Keratinocyte (primary cell): ENCODE data around the gene DDX53. TPM values are rescaled to one million over a fixed set of nuclear protein-coding genes. Genes with fewer than 3 reads are reported as not detected.

ENCODE experiments used
- DNase-seq: peaks from one replicate; pipeline ENCODE4 v3.0.0-alpha.2; 2011; ENCODE audit warnings: low read depth, missing footprints, low spot score
- FAIRE-seq: peaks from 2 replicates; lab custom pipeline; 2011; peaks lifted over from hg19 to GRCh38; lab: Jason Lieb, UNC
- H2AFZ ChIP-seq: 2 replicates; pipeline ENCODE4 v1.6.0; 2012; ENCODE audit warnings: low read length, control low read depth, inconsistent platforms; ENCODE audit not compliant: control insufficient read depth
- H3K27ac ChIP-seq: 2 replicates; pipeline ENCODE4 v1.5.1; 2011; ENCODE audit warnings: low read length; ENCODE audit not compliant: control insufficient read depth, insufficient read depth
- H3K27me3 ChIP-seq: 3 replicates; pipeline ENCODE4 v1.6.0; 2011; ENCODE audit warnings: low read length; ENCODE audit not compliant: control insufficient read depth, insufficient read depth; ENCODE audit errors: extremely low read depth
- H3K36me3 ChIP-seq, 2 experiments: 2 replicates in 1 of 2; 3 replicates in 1 of 2; pipeline ENCODE4 v1.5.1; 2011; ENCODE audit warnings: low read length in 2 of 2, mild to moderate bottlenecking in 1 of 2; ENCODE audit not compliant: control insufficient read depth in 2 of 2, insufficient read depth in 2 of 2; ENCODE audit errors: extremely low read depth in 1 of 2
- H3K4me1 ChIP-seq: 3 replicates; pipeline ENCODE4 v1.5.1; 2011; ENCODE audit warnings: low read length; ENCODE audit not compliant: control insufficient read depth, insufficient read depth; ENCODE audit errors: extremely low read depth
- H3K4me2 ChIP-seq: 3 replicates; pipeline ENCODE4 v1.6.0; 2011; ENCODE audit warnings: low read depth, low read length; ENCODE audit not compliant: control insufficient read depth, insufficient read depth; ENCODE audit errors: extremely low read depth
- H3K4me3 ChIP-seq, 3 experiments: fragments of 200-600 bp in 1 of 3; sonication (generic) in 1 of 3; 2 replicates in 2 of 3; 3 replicates in 1 of 3; pipeline ENCODE4 v1.5.1; 2011 to 2016; ENCODE audit warnings: low read length in 3 of 3, mild to moderate bottlenecking in 3 of 3, control low read depth in 2 of 3, inconsistent platforms in 1 of 3, low read depth in 1 of 3, mixed read lengths in 1 of 3, mixed run types in 1 of 3, moderate library complexity in 1 of 3; ENCODE audit not compliant: control insufficient read depth in 2 of 3, insufficient read depth in 2 of 3; ENCODE audit errors: extremely low read depth in 1 of 3
- H3K79me2 ChIP-seq: 2 replicates; pipeline ENCODE4 v1.6.0; 2012; ENCODE audit warnings: low read length; ENCODE audit not compliant: control insufficient read depth, insufficient read depth
- H3K9ac ChIP-seq: 3 replicates; pipeline ENCODE4 v1.6.0; 2011; ENCODE audit warnings: low read length; ENCODE audit not compliant: control insufficient read depth, insufficient read depth; ENCODE audit errors: extremely low read depth
- H3K9me1 ChIP-seq: 3 replicates; pipeline ENCODE4 v1.6.0; 2011; ENCODE audit warnings: low read length; ENCODE audit not compliant: control insufficient read depth, insufficient read depth; ENCODE audit errors: extremely low read depth
- H3K9me3 ChIP-seq: 2 replicates; pipeline ENCODE4 v1.5.1; 2012; ENCODE audit warnings: low read depth, low read length; ENCODE audit not compliant: control insufficient read depth
- H4K20me1 ChIP-seq: 3 replicates; pipeline ENCODE4 v1.6.0; 2011; ENCODE audit warnings: low read length; ENCODE audit not compliant: control insufficient read depth, insufficient read depth; ENCODE audit errors: extremely low read depth
- CTCF ChIP-seq, 3 experiments: IDR thresholded peaks in 1 of 3; conservative IDR thresholded peaks in 1 of 3; optimal IDR thresholded peaks in 1 of 3; 2 replicates in 2 of 3; 3 replicates in 1 of 3; pipeline versions ENCODE3 to v1.5.1; 2011; ENCODE audit warnings: low read length in 3 of 3, mild to moderate bottlenecking in 3 of 3, moderate library complexity in 2 of 3, control low read depth in 1 of 3, inconsistent platforms in 1 of 3; ENCODE audit not compliant: insufficient read depth in 2 of 3; ENCODE audit errors: extremely low read depth in 1 of 3
- EZH2 ChIP-seq: IDR thresholded peaks from one replicate; pipeline ENCODE4 v1.6.1; 2012; ENCODE audit warnings: inconsistent platforms, mild to moderate bottlenecking, low read length, moderate library complexity
- dilution Hi-C: fragments of 300-500 bp; cut with MboI; formaldehyde crosslinking; loops from one replicate; pipeline ENCODE4 v1.7.0; 2020; ENCODE audit warnings: low sequenced_read_pairs; ENCODE audit not compliant: extremely low pct_ligation_motif_present
- polyA minus RNA-seq, 3 experiments: library from RNA; depleted of rRNA, polyadenylated mRNA; stranded (reverse); fragments of >200 nt; gene quantifications; 1 replicate in 1 of 3; 2 replicates in 1 of 3; 3 replicates in 1 of 3; pipeline ENCODE4 v1.2.3, GENCODE V29; 2011
- polyA plus RNA-seq, 5 experiments: library from polyadenylated mRNA; depleted of rRNA in 3 of 5; stranded (reverse) in 3 of 5; stranded (forward) in 1 of 5; unstranded in 1 of 5; fragments of >200 nt; gene quantifications; 1 replicate in 1 of 5; 2 replicates in 3 of 5; 3 replicates in 1 of 5; pipeline versions ENCODE4 v1.2.1 to v1.2.3, GENCODE V29; 2011 to 2012; ENCODE audit warnings: missing spikeins in 2 of 5, low read depth in 1 of 5, low replicate concordance in 1 of 5

Gene DDX53
- polyA plus RNA-seq (not detected in 3 replicates), polyA minus RNA-seq (not detected in 3 replicates)
- polyA plus RNA-seq (2011; ENCODE audit: low read depth): not detected
- not detected in 2 replicates for polyA plus RNA-seq (2011; cell fraction: cytosol; rRNA removed)
- polyA plus RNA-seq (2011; cell fraction: nucleus; rRNA removed): not detected in 2 replicates
- polyA plus RNA-seq (2012; ENCODE audit: low replicate concordance): not detected in 2 replicates
- not detected for polyA minus RNA-seq (2011; cell fraction: cytosol; rRNA and poly(A)+ RNA removed)
- polyA minus RNA-seq (2011; cell fraction: nucleus; rRNA and poly(A)+ RNA removed): not detected in 2 replicates

DNA sequence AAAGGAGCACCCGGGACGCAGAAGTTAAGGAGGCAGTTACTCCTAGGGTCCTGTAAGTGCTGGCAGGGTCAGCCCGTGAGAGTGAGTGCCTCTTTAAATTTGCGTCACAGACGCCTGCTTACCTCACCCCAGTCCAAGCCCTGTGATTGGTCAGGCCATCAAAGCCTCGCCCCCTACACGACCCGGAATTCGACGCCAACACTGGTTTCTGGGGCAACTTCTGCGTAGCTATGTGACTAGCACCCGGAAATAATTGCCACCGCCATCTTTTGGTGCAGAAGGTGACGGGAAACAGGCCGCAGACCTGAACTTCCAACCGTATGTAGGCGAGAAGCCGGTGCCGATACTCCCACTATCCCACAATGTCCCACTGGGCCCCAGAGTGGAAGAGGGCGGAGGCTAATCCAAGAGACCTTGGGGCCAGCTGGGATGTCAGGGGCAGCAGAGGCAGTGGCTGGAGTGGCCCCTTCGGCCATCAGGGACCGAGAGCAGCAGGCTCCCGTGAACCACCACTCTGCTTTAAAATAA, at the start of gene DDX53:
Gene DDX53 (plus strand): TSS at position 265 of the 528 bp plus-strand sequence. CDS start 98 bp downstream, at position 363.
- Histone ChIP-seq H3K4me2 (no peak within 1 kb of the TSS), H3K27ac (no peak within 1 kb of the TSS), H3K9me3 (no peaks in the 10 kb centered on the region), H3K27me3 (no peaks in the 10 kb centered on the region), H2AFZ (no peak within 1 kb of the TSS), H3K36me3 (no peaks in the 10 kb centered on the region), H3K79me2 (no peaks in the 10 kb centered on the region), H3K9ac (no peak within 1 kb of the TSS), H3K4me3 (no peak within 1 kb of the TSS), H3K4me1 (no peaks in the 10 kb centered on the region), H3K9me1 (no peaks in the 10 kb centered on the region), H4K20me1 (no peaks in the 10 kb centered on the region)
- FAIRE-seq (no peak), DNase-seq (no peak)
- TF ChIP-seq CTCF (optimal IDR thresholded peaks at IDR 0.05 in 1 of 3, IDR thresholded peaks at IDR 0.05 in 1 of 3, conservative IDR thresholded peaks at IDR 0.05 in 1 of 3; ENCODE audit: extremely low read depth in 1 of 3, insufficient read depth in 2 of 3, low read length in 3 of 3) (no peak), EZH2 (no peak)
- dilution Hi-C loops: no loop called here

DNA sequence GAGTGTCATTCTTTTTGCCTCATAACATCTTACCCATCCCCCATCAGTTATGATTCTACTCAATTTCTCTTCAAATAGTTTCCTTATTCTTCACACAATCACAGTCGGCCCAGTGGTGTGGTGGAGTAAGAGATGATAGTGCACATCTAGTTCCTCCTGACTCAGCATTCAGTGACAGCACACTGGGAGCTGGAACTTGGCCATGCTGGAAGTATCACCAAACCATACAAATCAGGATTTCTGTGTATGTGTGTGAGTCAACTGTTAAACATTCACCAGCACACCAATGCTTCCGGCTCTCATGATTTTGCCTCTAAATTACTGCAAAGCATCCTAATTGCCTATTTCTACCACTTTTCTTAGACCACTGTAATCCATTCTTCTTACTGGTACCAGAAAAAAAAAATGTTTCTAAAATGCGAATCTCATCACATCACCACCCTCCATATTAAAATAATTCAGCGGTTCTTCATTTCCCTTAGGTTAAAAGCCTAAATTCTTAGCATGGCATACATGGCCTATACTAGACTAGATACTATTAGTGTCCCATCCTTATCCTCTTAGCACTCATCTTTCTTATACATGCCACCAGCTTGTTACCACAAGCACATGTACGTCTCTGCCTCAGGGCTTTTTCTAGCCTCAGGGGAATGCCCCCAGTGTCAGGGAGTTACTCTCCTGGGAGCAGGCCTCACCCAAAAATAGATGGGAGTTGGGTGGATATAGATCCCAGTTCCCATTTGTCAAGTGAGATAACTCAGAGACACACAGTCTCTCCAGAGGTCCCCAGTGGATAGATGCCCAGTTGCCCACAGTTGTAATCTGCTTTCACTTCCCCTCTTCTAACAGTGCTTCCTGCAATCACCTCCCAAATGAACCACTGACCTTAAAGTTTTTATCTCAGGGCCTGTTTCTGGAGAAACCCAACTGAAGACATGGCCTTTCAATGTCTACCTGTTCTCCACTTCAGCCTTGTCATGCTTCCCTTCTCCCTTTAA, 49.2 kb upstream of the DDX53 start:
- no peaks in the 10 kb centered on the region for H4K20me1 ChIP-seq
- H3K4me1 ChIP-seq: peaks cover 3% of the 10 kb centered on the region
- TF ChIP-seq EZH2 (no peak), CTCF (optimal IDR thresholded peaks at IDR 0.05 in 1 of 3, IDR thresholded peaks at IDR 0.05 in 1 of 3, conservative IDR thresholded peaks at IDR 0.05 in 1 of 3; ENCODE audit: extremely low read depth in 1 of 3, insufficient read depth in 2 of 3, low read length in 3 of 3) (no peak)
- H3K36me3 ChIP-seq: no peaks in the 10 kb centered on the region
- H3K9me3 ChIP-seq: no peaks in the 10 kb centered on the region
- no peaks in the 10 kb centered on the region for H3K27me3 ChIP-seq
- no peak overlapping the region for H2AFZ ChIP-seq
- no peaks in the 10 kb centered on the region for H3K79me2 ChIP-seq
- no peak overlapping the region for H3K27ac ChIP-seq
- H3K9ac ChIP-seq: no peak overlapping the region
- dilution Hi-C loops: no loop called here
- no peaks in the 10 kb centered on the region for H3K9me1 ChIP-seq
- no peak overlapping the region for H3K4me3 ChIP-seq
- H3K4me2 ChIP-seq: no peak overlapping the region
- FAIRE-seq: peak; percentile 93
- DNase-seq: peak; percentile 25
